ENCODE data around the gene TFAP2B.

The TFAP2B gene

GRCh38 chr6:50868466-50868865 is 49.8 kb downstream of the TFAP2B start:
- no peak overlapping the region for H3K27ac ChIP-seq
- TF ChIP-seq CTCF (conservative IDR thresholded peaks at IDR 0.05; ENCODE audit: low read depth) = no peak
- POLR2A ChIA-PET (ENCODE audit: low non-redundant PET) = no interaction called here
- no peak for DNase-seq (ENCODE audit: low spot score)
- CTCF ChIA-PET = no interaction called here

DNA sequence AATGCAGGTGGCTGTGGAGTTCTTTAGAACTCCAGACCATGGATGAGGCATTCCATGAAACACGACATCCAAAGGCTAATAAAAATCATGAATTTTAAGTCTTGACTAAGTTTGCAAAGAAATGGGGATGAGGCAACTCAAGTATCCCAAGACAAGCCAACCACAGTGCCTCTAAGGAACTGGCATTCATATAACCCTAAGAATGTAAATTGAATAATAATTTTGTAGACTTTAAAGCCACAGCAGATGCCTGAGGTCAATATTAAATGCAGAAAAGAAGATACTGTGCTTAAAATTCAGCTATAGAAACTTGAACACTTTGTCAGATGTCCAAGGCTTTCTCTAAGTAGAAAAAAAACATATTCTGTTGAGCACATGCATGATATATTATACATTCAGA is 54.5 kb downstream of the TFAP2B start:
- ChIA-PET CTCF (no interaction called here), POLR2A (ENCODE audit: low non-redundant PET) (no interaction called here)
- TF ChIP-seq CTCF (conservative IDR thresholded peaks at IDR 0.05; ENCODE audit: low read depth) = no peak
- no peak overlapping the region for H3K27ac ChIP-seq
- no peak for DNase-seq (ENCODE audit: low spot score)

- H3K27ac ChIP-seq = no peak overlapping the region
- ChIA-PET POLR2A (ENCODE audit: low non-redundant PET) (no interaction called here), CTCF (no interaction called here)
- no peak for TF ChIP-seq CTCF (conservative IDR thresholded peaks at IDR 0.05; ENCODE audit: low read depth)
- DNase-seq (ENCODE audit: low spot score) = no peak
These were observed 65.7 kb downstream of the TFAP2B start for GRCh38 chr6:50884364-50884763.

DNA sequence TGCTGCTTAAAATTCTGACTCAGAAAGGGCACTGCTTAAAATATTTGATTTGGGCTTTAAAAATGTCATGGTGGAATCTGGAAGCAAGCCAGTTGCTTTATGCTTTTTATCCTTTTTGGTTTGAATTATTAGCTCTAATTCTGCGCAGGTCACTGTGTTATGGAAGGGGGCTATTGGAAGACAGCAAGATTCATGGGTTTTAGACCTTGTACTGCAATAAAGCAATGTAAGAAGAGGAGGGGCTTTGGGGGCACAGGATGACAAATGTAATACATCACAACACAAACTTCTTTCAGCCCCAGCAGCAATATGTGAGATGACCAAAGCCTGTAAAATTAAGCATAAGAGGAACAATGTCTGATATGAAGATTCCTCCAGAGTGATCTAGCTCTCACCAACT is 68.4 kb downstream of the TFAP2B start:
- no peak for DNase-seq (ENCODE audit: low spot score)
- ChIA-PET CTCF (no interaction called here), POLR2A (ENCODE audit: low non-redundant PET) (no interaction called here)
- TF ChIP-seq CTCF (conservative IDR thresholded peaks at IDR 0.05; ENCODE audit: low read depth) = no peak
- H3K27ac ChIP-seq = no peak overlapping the region

DNA sequence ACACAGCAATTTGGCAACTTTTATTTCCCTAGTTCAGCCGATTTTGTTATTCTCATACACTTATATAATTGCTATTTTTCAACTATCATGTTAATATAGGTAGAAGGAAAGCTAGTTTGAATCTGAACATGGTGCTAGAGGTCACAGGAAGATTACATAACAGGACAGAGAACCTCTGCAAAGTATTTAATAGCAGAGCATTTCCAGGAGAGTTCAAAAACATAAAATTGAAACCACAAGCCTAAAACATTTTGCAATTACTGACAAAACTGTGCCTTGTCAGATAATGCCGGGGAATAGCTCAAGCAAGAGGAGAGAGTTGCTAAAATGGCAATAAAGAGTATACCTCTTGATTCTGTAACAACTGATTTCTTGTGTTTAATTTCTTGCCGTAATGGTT is 70.8 kb downstream of the TFAP2B start:
- DNase-seq (ENCODE audit: low spot score) = no peak
- no peak for TF ChIP-seq CTCF (conservative IDR thresholded peaks at IDR 0.05; ENCODE audit: low read depth)
- H3K27ac ChIP-seq = no peak overlapping the region
- POLR2A ChIA-PET (ENCODE audit: low non-redundant PET) = no interaction called here
- CTCF ChIA-PET = interaction anchor here (0.7 kb wide), 1 partner anchor 43 kb away, joined by 3 read pairs; no protein-coding TSS in a partner anchor

DNA sequence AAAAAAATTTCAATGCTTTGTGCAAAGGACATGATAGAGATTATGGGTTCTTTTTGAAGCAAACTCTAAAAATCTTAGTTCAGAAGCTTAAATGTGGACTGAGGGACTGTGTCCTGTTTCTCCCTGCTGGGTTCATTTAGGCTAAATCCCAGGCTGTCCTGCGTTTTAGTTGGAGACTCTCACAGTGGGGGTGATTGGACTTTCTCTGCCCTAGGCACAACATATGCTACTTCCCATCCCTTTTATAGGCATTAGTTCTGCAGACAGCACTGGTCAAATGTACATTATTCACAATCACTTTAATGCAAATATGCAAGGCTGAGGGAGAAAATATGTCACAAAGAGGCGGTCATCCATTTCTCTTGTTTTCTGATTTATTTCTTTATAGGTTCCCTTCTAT is 71.3 kb downstream of the TFAP2B start:
- CTCF ChIA-PET = interaction anchor here (0.6 to 0.7 kb wide), 2 partner anchors 43 to 389 kb away, joined by 3 to 8 read pairs; no protein-coding TSS in a partner anchor
- no peak for TF ChIP-seq CTCF (conservative IDR thresholded peaks at IDR 0.05; ENCODE audit: low read depth)
- no peak overlapping the region for H3K27ac ChIP-seq
- DNase-seq (ENCODE audit: low spot score) = no peak
- POLR2A ChIA-PET (ENCODE audit: low non-redundant PET) = no interaction called here

- ChIA-PET POLR2A (ENCODE audit: low non-redundant PET) (no interaction called here), CTCF (no interaction called here)
- no peak for TF ChIP-seq CTCF (conservative IDR thresholded peaks at IDR 0.05; ENCODE audit: low read depth)
- DNase-seq (ENCODE audit: low spot score) = no peak
- H3K27ac ChIP-seq = no peak overlapping the region
These were observed 71.9 kb downstream of the TFAP2B start for GRCh38 chr6:50890579-50890978.

All from RWPE1 (cell line).